DOHH2 (cell line): ENCODE measurements around the gene BUD23.

Source experiments
- H3F3A ChIP-seq: fragments of 200-600 bp; sonication (generic), shearing (Covaris generic); 2 replicates; pipeline ENCODE4 v1.6.0; 2016; ENCODE audit warnings: antibody characterized with exemption, mild to moderate bottlenecking; ENCODE audit not compliant: control insufficient read depth, insufficient read depth
- H3K27ac ChIP-seq: fragments of 200-600 bp; sonication (generic); 2 replicates; pipeline ENCODE4 v1.5.1; 2014; ENCODE audit warnings: low read depth, mild to moderate bottlenecking, low read length, moderate library complexity
- H3K27me3 ChIP-seq: fragments of 200-600 bp; sonication (generic); 2 replicates; pipeline ENCODE4 v1.6.1; 2014; ENCODE audit warnings: mild to moderate bottlenecking, low read length, mixed read lengths; ENCODE audit not compliant: control insufficient read depth
- H3K36me3 ChIP-seq: fragments of 200-600 bp; sonication (generic); 2 replicates; pipeline ENCODE4 v1.6.1; 2014; ENCODE audit warnings: mild to moderate bottlenecking, low read length, moderate library complexity, mixed read lengths; ENCODE audit not compliant: control insufficient read depth
- H3K4me1 ChIP-seq: fragments of 200-600 bp; sonication (generic); 2 replicates; pipeline ENCODE4 v1.6.1; 2014; ENCODE audit warnings: mild to moderate bottlenecking, low read length, mixed read lengths; ENCODE audit not compliant: control insufficient read depth
- H3K4me2 ChIP-seq: fragments of 200-600 bp; sonication (generic); 2 replicates; pipeline ENCODE4 v1.6.0; 2014; ENCODE audit warnings: mild to moderate bottlenecking, low read length, moderate library complexity
- H3K4me3 ChIP-seq: fragments of 200-600 bp; sonication (generic); 2 replicates; pipeline ENCODE4 v1.5.1; 2014; ENCODE audit warnings: mild to moderate bottlenecking, low read length, mixed read lengths
- H3K79me2 ChIP-seq: fragments of 200-600 bp; sonication (generic); 2 replicates; pipeline ENCODE4 v1.6.1; 2014; ENCODE audit warnings: mild to moderate bottlenecking, low read length, mixed read lengths; ENCODE audit not compliant: control insufficient read depth
- H3K9me2 ChIP-seq: fragments of 200-600 bp; sonication (generic); replicated peaks from 2 replicates; pipeline ENCODE4 v1.6.1; 2014; ENCODE audit warnings: mild to moderate bottlenecking, low read length, mixed read lengths; ENCODE audit not compliant: control insufficient read depth
- H3K9me3 ChIP-seq: fragments of 200-600 bp; sonication (generic); 2 replicates; pipeline ENCODE4 v1.6.1; 2014; ENCODE audit warnings: antibody characterized with exemption, low read length, mixed read lengths; ENCODE audit not compliant: control insufficient read depth, insufficient read depth
- H4K20me1 ChIP-seq: fragments of 200-600 bp; sonication (generic); 2 replicates; pipeline ENCODE4 v1.6.0; 2014; ENCODE audit warnings: low read depth, mild to moderate bottlenecking, antibody characterized with exemption, low read length, moderate library complexity; ENCODE audit not compliant: control insufficient read depth, insufficient read depth
- CTCF ChIP-seq: fragments of 200-600 bp; sonication (generic); IDR thresholded peaks from one replicate; pipeline ENCODE4 v1.5.1; 2014; ENCODE audit warnings: antibody characterized with exemption, mild to moderate bottlenecking, low read depth, low read length; ENCODE audit not compliant: poor library complexity, severe bottlenecking
- EZH2phosphoT487 ChIP-seq: fragments of 200-600 bp; sonication (generic); IDR thresholded peaks from 2 replicates; pipeline ENCODE4 v1.6.1; 2017; ENCODE audit warnings: borderline replicate concordance, mild to moderate bottlenecking, antibody characterized with exemption, low read length, moderate library complexity, mixed read lengths

Gene BUD23

GRCh38 chr7:73738612-73739386 is 55.4 kb downstream of the BUD23 start, which contains the start of gene ABHD11:
ABHD11 (minus strand) TSS chr7:73738802; CDS start chr7:73738770, 32 bp downstream.
- H3K9me3 ChIP-seq: no peaks in the 10 kb centered on the region
- peaks cover 6% of the 10 kb centered on the region for H4K20me1 ChIP-seq
- no peaks in the 10 kb centered on the region for H3K9me2 ChIP-seq
- H3K79me2 ChIP-seq: peaks cover 24% of the 10 kb centered on the region
- no peaks in the 10 kb centered on the region for H3K27me3 ChIP-seq
- peaks cover 27% of the 10 kb centered on the region for H3K4me1 ChIP-seq
- peak within 1 kb of the TSS; percentile 82 for H3K4me3 ChIP-seq
- peak within 1 kb of the TSS; percentile 96 for H3K4me2 ChIP-seq
- peak within 1 kb of the TSS; percentile 77 for H3K27ac ChIP-seq
- H3K36me3 ChIP-seq: peaks cover 29% of the 10 kb centered on the region
- H3F3A ChIP-seq: peaks cover 8% of the 10 kb centered on the region
- TF ChIP-seq EZH2phosphoT487: no peak
- peak; percentile 52 for TF ChIP-seq CTCF

GRCh38 chr7:73739387-73739767 is 56.0 kb downstream of the BUD23 start:
- TF ChIP-seq CTCF (no peak), EZH2phosphoT487 (no peak)
- H3K79me2 ChIP-seq: peaks cover 24% of the 10 kb centered on the region
- peaks cover 8% of the 10 kb centered on the region for H3F3A ChIP-seq
- H4K20me1 ChIP-seq: peaks cover 6% of the 10 kb centered on the region
- peak overlapping the region; percentile 82 for H3K4me3 ChIP-seq
- H3K9me3 ChIP-seq: no peaks in the 10 kb centered on the region
- peaks cover 29% of the 10 kb centered on the region for H3K36me3 ChIP-seq
- peaks cover 27% of the 10 kb centered on the region for H3K4me1 ChIP-seq
- H3K4me2 ChIP-seq: peak overlapping the region; percentile 83
- peak overlapping the region; percentile 16; the same call in 1 of the 2 replicates for H3K27ac ChIP-seq
- H3K9me2 ChIP-seq: no peaks in the 10 kb centered on the region
- no peaks in the 10 kb centered on the region for H3K27me3 ChIP-seq

- Histone ChIP-seq H3K36me3 (peaks cover 25% of the 10 kb centered on the region), H3K9me2 (no peaks in the 10 kb centered on the region), H3K4me1 (peaks cover 19% of the 10 kb centered on the region), H3K4me2 (no peak overlapping the region), H3K4me3 (no peak overlapping the region), H3K9me3 (no peaks in the 10 kb centered on the region), H3K79me2 (peaks cover 24% of the 10 kb centered on the region), H3F3A (peaks cover 5% of the 10 kb centered on the region), H3K27ac (no peak overlapping the region), H3K27me3 (no peaks in the 10 kb centered on the region), H4K20me1 (peaks cover 6% of the 10 kb centered on the region)
- no peak for TF ChIP-seq EZH2phosphoT487
- no peak for TF ChIP-seq CTCF
Measured at GRCh38 chr7:73740212-73740611, 56.8 kb downstream of the BUD23 start.
